MM.1S (cell line): ENCODE measurements around the gene BRINP3.

Experiments used
- DNase-seq: peaks from one replicate; pipeline ENCODE4 v3.0.0-alpha.2; 2015
- H2AFZ ChIP-seq: fragments of 300-600 bp; sonication (generic); 2 replicates; pipeline ENCODE4 v1.6.0; 2016; ENCODE audit warnings: antibody characterized with exemption, low read length
- H3F3A ChIP-seq: fragments of 300-600 bp; sonication (generic); 2 replicates; pipeline ENCODE4 v1.6.1; 2016; ENCODE audit warnings: mild to moderate bottlenecking, antibody characterized with exemption, low read length, moderate library complexity, mixed read lengths; ENCODE audit not compliant: insufficient read depth
- H3K27ac ChIP-seq: fragments of 300-600 bp; sonication (generic); 2 replicates; pipeline ENCODE4 v1.5.1; 2016; ENCODE audit warnings: mild to moderate bottlenecking, low read length
- H3K27me3 ChIP-seq: fragments of 300-600 bp; sonication (generic); replicated peaks from 2 replicates; pipeline ENCODE4 v1.6.0; 2016; ENCODE audit warnings: low read length; ENCODE audit not compliant: insufficient read depth
- H3K36me3 ChIP-seq: fragments of 300-600 bp; sonication (generic); replicated peaks from 2 replicates; pipeline ENCODE4 v1.6.1; 2016; ENCODE audit warnings: mild to moderate bottlenecking, low read length, mixed read lengths; ENCODE audit not compliant: insufficient read depth
- H3K4me1 ChIP-seq: fragments of 300-600 bp; sonication (generic); 2 replicates; pipeline ENCODE4 v1.6.1; 2016; ENCODE audit warnings: low read length, mixed read lengths
- H3K4me2 ChIP-seq: fragments of 300-600 bp; sonication (generic); 2 replicates; pipeline ENCODE4 v1.6.0; 2016; ENCODE audit warnings: low read depth, low read length
- H3K4me3 ChIP-seq: fragments of 300-600 bp; sonication (generic); 2 replicates; pipeline ENCODE4 v1.5.1; 2016; ENCODE audit warnings: low read length, mixed read lengths
- H3K79me2 ChIP-seq: fragments of 300-600 bp; sonication (generic); 2 replicates; pipeline ENCODE4 v1.6.1; 2016; ENCODE audit warnings: mixed run types, low read length, mixed read lengths
- H3K9ac ChIP-seq: fragments of 300-600 bp; sonication (generic); 2 replicates; pipeline ENCODE4 v1.6.1; 2016; ENCODE audit warnings: low read length, mixed read lengths
- H3K9me2 ChIP-seq: fragments of 300-600 bp; sonication (generic); replicated peaks from 2 replicates; pipeline ENCODE4 v1.6.1; 2016; ENCODE audit warnings: mild to moderate bottlenecking, low read length, mixed read lengths; ENCODE audit not compliant: insufficient read depth
- H3K9me3 ChIP-seq: fragments of 300-600 bp; sonication (generic); replicated peaks from 2 replicates; pipeline ENCODE4 v1.6.1; 2016; ENCODE audit warnings: mild to moderate bottlenecking, low read length, mixed read lengths; ENCODE audit not compliant: insufficient read depth
- H4K20me1 ChIP-seq: fragments of 300-600 bp; sonication (generic); 2 replicates; pipeline ENCODE4 v1.6.1; 2016; ENCODE audit warnings: mild to moderate bottlenecking, low read length, moderate library complexity, mixed read lengths; ENCODE audit not compliant: insufficient read depth
- CTCF ChIP-seq: fragments of 300-600 bp; sonication (generic); IDR thresholded peaks from 2 replicates; pipeline ENCODE4 v1.5.1; 2016; ENCODE audit warnings: antibody characterized with exemption, low read length, mixed read lengths
- EZH2 ChIP-seq: fragments of 300-600 bp; sonication (generic); optimal IDR thresholded peaks from 2 replicates; pipeline ENCODE3; 2017; ENCODE audit warnings: low read depth, mild to moderate bottlenecking, antibody characterized with exemption, low read length, mixed read lengths
- EZH2phosphoT487 ChIP-seq: fragments of 300-600 bp; sonication (generic); IDR thresholded peaks from 2 replicates; pipeline ENCODE4 v1.6.1; 2018; ENCODE audit warnings: antibody characterized with exemption, low read length

Gene BRINP3

GRCh38 chr1:190177555-190177954, 300.1 kb downstream of the BRINP3 start:
- no peaks in the 10 kb centered on the region for H3K79me2 ChIP-seq
- H3F3A ChIP-seq: no peaks in the 10 kb centered on the region
- H2AFZ ChIP-seq: no peak overlapping the region
- H3K27me3 ChIP-seq: no peaks in the 10 kb centered on the region
- no peak overlapping the region for H3K4me3 ChIP-seq
- H3K27ac ChIP-seq: no peak overlapping the region
- no peak overlapping the region for H3K4me2 ChIP-seq
- no peak for DNase-seq
- no peaks in the 10 kb centered on the region for H3K9me2 ChIP-seq
- H3K9me3 ChIP-seq: no peaks in the 10 kb centered on the region
- no peak overlapping the region for H3K9ac ChIP-seq
- no peaks in the 10 kb centered on the region for H3K36me3 ChIP-seq
- TF ChIP-seq EZH2phosphoT487 (no peak), CTCF (no peak), EZH2 (no peak)
- no peaks in the 10 kb centered on the region for H4K20me1 ChIP-seq
- H3K4me1 ChIP-seq: no peaks in the 10 kb centered on the region

- no peaks in the 10 kb centered on the region for H3K79me2 ChIP-seq
- no peak for TF ChIP-seq EZH2
- TF ChIP-seq EZH2phosphoT487: no peak
- no peak for TF ChIP-seq CTCF
- no peaks in the 10 kb centered on the region for H4K20me1 ChIP-seq
- no peaks in the 10 kb centered on the region for H3K9me2 ChIP-seq
- DNase-seq: no peak
- H3K27ac ChIP-seq: no peak overlapping the region
- H3K9me3 ChIP-seq: no peaks in the 10 kb centered on the region
- H3K4me3 ChIP-seq: no peak overlapping the region
- H3K36me3 ChIP-seq: no peaks in the 10 kb centered on the region
- no peaks in the 10 kb centered on the region for H3K27me3 ChIP-seq
- H3K9ac ChIP-seq: no peak overlapping the region
- no peak overlapping the region for H2AFZ ChIP-seq
- no peaks in the 10 kb centered on the region for H3F3A ChIP-seq
- no peak overlapping the region for H3K4me2 ChIP-seq
- no peaks in the 10 kb centered on the region for H3K4me1 ChIP-seq
Measured at GRCh38 chr1:190176776-190177175, 300.9 kb downstream of the BRINP3 start.

- H4K20me1 ChIP-seq: no peaks in the 10 kb centered on the region
- H3K4me3 ChIP-seq: no peak overlapping the region
- no peaks in the 10 kb centered on the region for H3K9me2 ChIP-seq
- H3K9me3 ChIP-seq: no peaks in the 10 kb centered on the region
- no peak for DNase-seq
- H2AFZ ChIP-seq: no peak overlapping the region
- no peak overlapping the region for H3K9ac ChIP-seq
- no peak for TF ChIP-seq EZH2
- TF ChIP-seq EZH2phosphoT487: no peak
- H3F3A ChIP-seq: no peaks in the 10 kb centered on the region
- no peaks in the 10 kb centered on the region for H3K27me3 ChIP-seq
- H3K36me3 ChIP-seq: no peaks in the 10 kb centered on the region
- no peaks in the 10 kb centered on the region for H3K79me2 ChIP-seq
- no peak overlapping the region for H3K4me2 ChIP-seq
- no peaks in the 10 kb centered on the region for H3K4me1 ChIP-seq
- H3K27ac ChIP-seq: no peak overlapping the region
Measured at GRCh38 chr1:190175320-190175719, 302.3 kb downstream of the BRINP3 start.

- Histone ChIP-seq H3K9me3 (no peaks in the 10 kb centered on the region), H3K4me2 (no peak overlapping the region), H3F3A (no peaks in the 10 kb centered on the region), H3K36me3 (no peaks in the 10 kb centered on the region), H3K4me1 (no peaks in the 10 kb centered on the region), H4K20me1 (no peaks in the 10 kb centered on the region), H2AFZ (no peak overlapping the region), H3K79me2 (no peaks in the 10 kb centered on the region), H3K27ac (no peak overlapping the region), H3K4me3 (no peak overlapping the region), H3K27me3 (no peaks in the 10 kb centered on the region), H3K9me2 (no peaks in the 10 kb centered on the region), H3K9ac (no peak overlapping the region)
- TF ChIP-seq EZH2phosphoT487 (no peak), EZH2 (no peak), CTCF (no peak)
- DNase-seq: no peak
Measured at GRCh38 chr1:190172651-190173430, 304.8 kb downstream of the BRINP3 start.
